ENCODE data around the gene THAP3. TPM values are rescaled to one million over a fixed set of nuclear protein-coding genes. Genes with fewer than 3 reads are reported as not detected.

THAP3 gene
- total and polyA plus RNA-seq, 9 of the 15 experiments (the other 6 are each of a cell fraction or from before 2014, with no cell fraction given), result 1.9 to 31.2 (median 18.2) TPM

DNA sequence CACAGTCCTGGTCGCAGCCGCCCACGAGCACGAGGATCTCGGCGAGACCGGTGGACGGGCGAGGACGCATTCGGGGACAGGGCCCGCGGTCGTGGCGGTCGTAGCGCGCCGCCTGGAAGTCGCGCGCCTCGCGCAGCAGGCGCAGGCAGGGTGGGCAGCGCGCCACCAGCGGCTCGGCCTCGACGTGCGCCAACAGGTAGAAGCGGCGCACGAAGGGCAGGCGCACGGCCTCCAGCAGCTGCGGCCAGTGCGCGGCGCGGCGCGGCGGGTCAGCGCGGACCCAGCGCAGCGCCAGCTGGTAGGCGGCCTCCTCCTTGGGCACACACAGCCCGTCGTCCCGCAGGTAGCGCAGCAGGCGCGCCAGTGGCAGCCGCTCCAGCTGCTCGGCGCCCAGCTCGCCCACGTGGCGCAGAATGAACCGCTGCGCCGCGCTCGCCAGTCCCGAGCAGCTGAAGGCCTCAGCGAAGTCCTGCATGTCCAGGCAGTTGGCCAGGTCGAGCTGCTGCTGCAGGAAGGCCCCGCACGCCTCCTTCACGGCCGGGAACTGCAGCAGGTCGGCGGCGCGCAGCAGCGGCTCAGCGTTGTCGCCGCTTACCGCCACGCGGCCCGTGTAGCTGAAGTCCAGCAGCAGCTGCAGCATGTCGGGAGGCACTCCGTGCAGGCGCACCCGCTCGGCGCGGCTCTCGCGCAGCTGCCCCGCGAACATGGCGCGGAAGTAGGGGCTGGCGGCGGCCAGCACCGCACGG is 22.6 kb upstream of the THAP3 start (continued):
- TF ChIP-seq RBM17 (IDR thresholded peaks at IDR 0.05; ENCODE audit: borderline replicate concordance, low read depth, low read length), result no peak
- no peak for TF ChIP-seq TAF15 (IDR thresholded peaks at IDR 0.05; ENCODE audit: low read depth, low read length)
- no peak for TF ChIP-seq ZKSCAN1 (IDR thresholded peaks at IDR 0.05; ENCODE audit: low read depth, low read length)
- TF ChIP-seq ZNF551 (CRISPR knock-in tag; IDR thresholded peaks at IDR 0.05), result no peak
- no peak for TF ChIP-seq TAF7 (tag; IDR thresholded peaks at IDR 0.05)
- peak; percentile 81 for TF ChIP-seq CHD2 (IDR thresholded peaks at IDR 0.05; ENCODE audit: low read depth, low read length)
- no peak for TF ChIP-seq HIVEP1 (CRISPR knock-in tag; IDR thresholded peaks at IDR 0.05)
- TF ChIP-seq, protein P1, sequence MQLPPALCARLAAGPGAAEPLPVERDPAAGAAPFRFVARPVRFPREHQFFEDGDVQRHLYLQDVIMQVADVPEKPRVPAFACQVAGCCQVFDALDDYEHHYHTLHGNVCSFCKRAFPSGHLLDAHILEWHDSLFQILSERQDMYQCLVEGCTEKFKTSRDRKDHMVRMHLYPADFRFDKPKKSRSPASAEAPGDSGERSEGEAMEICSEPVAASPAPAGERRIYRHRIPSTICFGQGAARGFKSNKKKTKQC (CRISPR knock-in tag; IDR thresholded peaks at IDR 0.05), result no peak; the same call in 1 of the 2 replicates
- TF ChIP-seq MIER1 (IDR thresholded peaks at IDR 0.05; ENCODE audit: low read depth), result no peak
- TF ChIP-seq MAFK (IDR thresholded peaks at IDR 0.05; ENCODE audit: low read length), result no peak
- TF ChIP-seq SPI1 (IDR thresholded peaks at IDR 0.05; ENCODE audit: borderline replicate concordance, low read depth, low read length), result no peak
- peak; percentile 69; the same call in 1 of the 2 replicates for TF ChIP-seq ZFX (CRISPR knock-in tag; IDR thresholded peaks at IDR 0.05)
- TF ChIP-seq DNMT1 (IDR thresholded peaks at IDR 0.05), result no peak
- TF ChIP-seq DIDO1 (tag; IDR thresholded peaks at IDR 0.05; ENCODE audit: low read depth), result no peak
- TF ChIP-seq, protein P2, sequence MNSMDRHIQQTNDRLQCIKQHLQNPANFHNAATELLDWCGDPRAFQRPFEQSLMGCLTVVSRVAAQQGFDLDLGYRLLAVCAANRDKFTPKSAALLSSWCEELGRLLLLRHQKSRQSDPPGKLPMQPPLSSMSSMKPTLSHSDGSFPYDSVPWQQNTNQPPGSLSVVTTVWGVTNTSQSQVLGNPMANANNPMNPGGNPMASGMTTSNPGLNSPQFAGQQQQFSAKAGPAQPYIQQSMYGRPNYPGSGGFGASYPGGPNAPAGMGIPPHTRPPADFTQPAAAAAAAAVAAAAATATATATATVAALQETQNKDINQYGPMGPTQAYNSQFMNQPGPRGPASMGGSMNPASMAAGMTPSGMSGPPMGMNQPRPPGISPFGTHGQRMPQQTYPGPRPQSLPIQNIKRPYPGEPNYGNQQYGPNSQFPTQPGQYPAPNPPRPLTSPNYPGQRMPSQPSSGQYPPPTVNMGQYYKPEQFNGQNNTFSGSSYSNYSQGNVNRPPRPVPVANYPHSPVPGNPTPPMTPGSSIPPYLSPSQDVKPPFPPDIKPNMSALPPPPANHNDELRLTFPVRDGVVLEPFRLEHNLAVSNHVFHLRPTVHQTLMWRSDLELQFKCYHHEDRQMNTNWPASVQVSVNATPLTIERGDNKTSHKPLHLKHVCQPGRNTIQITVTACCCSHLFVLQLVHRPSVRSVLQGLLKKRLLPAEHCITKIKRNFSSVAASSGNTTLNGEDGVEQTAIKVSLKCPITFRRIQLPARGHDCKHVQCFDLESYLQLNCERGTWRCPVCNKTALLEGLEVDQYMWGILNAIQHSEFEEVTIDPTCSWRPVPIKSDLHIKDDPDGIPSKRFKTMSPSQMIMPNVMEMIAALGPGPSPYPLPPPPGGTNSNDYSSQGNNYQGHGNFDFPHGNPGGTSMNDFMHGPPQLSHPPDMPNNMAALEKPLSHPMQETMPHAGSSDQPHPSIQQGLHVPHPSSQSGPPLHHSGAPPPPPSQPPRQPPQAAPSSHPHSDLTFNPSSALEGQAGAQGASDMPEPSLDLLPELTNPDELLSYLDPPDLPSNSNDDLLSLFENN (IDR thresholded peaks at IDR 0.05; ENCODE audit: low read depth in 2 of 2, low read length in 2 of 2), result no peak
- no peak; the same call in 1 of the 2 replicates for TF ChIP-seq LCOR (CRISPR knock-in tag; IDR thresholded peaks at IDR 0.05)
- no peak; the same call in 1 of the 2 replicates for TF ChIP-seq CBX1 (IDR thresholded peaks at IDR 0.05; ENCODE audit: low read depth)
- TF ChIP-seq, protein P3, sequence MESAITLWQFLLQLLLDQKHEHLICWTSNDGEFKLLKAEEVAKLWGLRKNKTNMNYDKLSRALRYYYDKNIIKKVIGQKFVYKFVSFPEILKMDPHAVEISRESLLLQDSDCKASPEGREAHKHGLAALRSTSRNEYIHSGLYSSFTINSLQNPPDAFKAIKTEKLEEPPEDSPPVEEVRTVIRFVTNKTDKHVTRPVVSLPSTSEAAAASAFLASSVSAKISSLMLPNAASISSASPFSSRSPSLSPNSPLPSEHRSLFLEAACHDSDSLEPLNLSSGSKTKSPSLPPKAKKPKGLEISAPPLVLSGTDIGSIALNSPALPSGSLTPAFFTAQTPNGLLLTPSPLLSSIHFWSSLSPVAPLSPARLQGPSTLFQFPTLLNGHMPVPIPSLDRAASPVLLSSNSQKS (CRISPR knock-in tag; IDR thresholded peaks at IDR 0.05), result no peak
- TF ChIP-seq GATA2 (CRISPR knock-in tag; IDR thresholded peaks at IDR 0.05), result no peak
- no peak for TF ChIP-seq HSF4 (CRISPR knock-in tag; IDR thresholded peaks at IDR 0.05; ENCODE audit: borderline replicate concordance)
- no peak for TF ChIP-seq ZNF316 (IDR thresholded peaks at IDR 0.05)
- TF ChIP-seq, protein P4, sequence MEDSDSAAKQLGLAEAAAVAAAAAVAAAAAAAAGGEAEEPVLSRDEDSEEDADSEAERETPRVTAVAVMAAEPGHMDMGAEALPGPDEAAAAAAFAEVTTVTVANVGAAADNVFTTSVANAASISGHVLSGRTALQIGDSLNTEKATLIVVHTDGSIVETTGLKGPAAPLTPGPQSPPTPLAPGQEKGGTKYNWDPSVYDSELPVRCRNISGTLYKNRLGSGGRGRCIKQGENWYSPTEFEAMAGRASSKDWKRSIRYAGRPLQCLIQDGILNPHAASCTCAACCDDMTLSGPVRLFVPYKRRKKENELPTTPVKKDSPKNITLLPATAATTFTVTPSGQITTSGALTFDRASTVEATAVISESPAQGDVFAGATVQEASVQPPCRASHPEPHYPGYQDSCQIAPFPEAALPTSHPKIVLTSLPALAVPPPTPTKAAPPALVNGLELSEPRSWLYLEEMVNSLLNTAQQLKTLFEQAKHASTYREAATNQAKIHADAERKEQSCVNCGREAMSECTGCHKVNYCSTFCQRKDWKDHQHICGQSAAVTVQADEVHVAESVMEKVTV (CRISPR knock-in tag; IDR thresholded peaks at IDR 0.05), result no peak
- no peak for TF ChIP-seq CREM (IDR thresholded peaks at IDR 0.05; ENCODE audit: low read depth)
- TF ChIP-seq ARNT (IDR thresholded peaks at IDR 0.05), result no peak

All from K562 (cell line).